Renal cortical epithelial cell (primary cell): ENCODE data around the gene GTF2IRD1. TPM values are rescaled to one million over a fixed set of nuclear protein-coding genes. Genes with fewer than 3 reads are reported as not detected.

Source experiments
- DNase-seq: peaks from one replicate; pipeline ENCODE4 v3.0.0-alpha.2; 2011; ENCODE audit warnings: low read depth
- total RNA-seq: library from RNA; depleted of rRNA; stranded (reverse); fragments of >200 nt; gene quantifications from 2 replicates; pipeline ENCODE4 v1.2.3, GENCODE V29; 2014

The GTF2IRD1 gene
- total RNA-seq, 1 donor from 2014 or later: 52.2 TPM

- peak; percentile 97 for DNase-seq
Observed at GRCh38 chr7:74587435-74588126, 133.9 kb downstream of the GTF2IRD1 start.

- no peak for DNase-seq
Observed at GRCh38 chr7:74590813-74591212, 137.1 kb downstream of the GTF2IRD1 start.

GRCh38 chr7:74598558-74598957 lies 144.9 kb downstream of the GTF2IRD1 start:
- DNase-seq: peak; percentile 33

GRCh38 chr7:74599244-74599643 lies 145.5 kb downstream of the GTF2IRD1 start:
- DNase-seq: no peak

GRCh38 chr7:74604326-74605020 lies 150.8 kb downstream of the GTF2IRD1 start:
- no peak for DNase-seq

GRCh38 chr7:74606101-74606908 lies 152.6 kb downstream of the GTF2IRD1 start:
- no peak for DNase-seq

- DNase-seq: no peak
Observed at GRCh38 chr7:74606909-74607510, 153.3 kb downstream of the GTF2IRD1 start.

GRCh38 chr7:74612015-74612829 lies 158.5 kb downstream of the GTF2IRD1 start:
- peak; percentile 90 for DNase-seq

GRCh38 chr7:74615933-74616780 lies 162.5 kb downstream of the GTF2IRD1 start:
- no peak for DNase-seq

- no peak for DNase-seq
Observed at GRCh38 chr7:74617180-74617744, 163.6 kb downstream of the GTF2IRD1 start.

GRCh38 chr7:74619235-74619860 lies 165.6 kb downstream of the GTF2IRD1 start:
- no peak for DNase-seq

- no peak for DNase-seq
Observed at GRCh38 chr7:74622228-74622749, 168.6 kb downstream of the GTF2IRD1 start.

- no peak for DNase-seq
Observed at GRCh38 chr7:74623135-74623534, 169.4 kb downstream of the GTF2IRD1 start.

- peak; percentile 62 for DNase-seq
Observed at GRCh38 chr7:74625446-74625845, 171.7 kb downstream of the GTF2IRD1 start.

- DNase-seq: peak; percentile 48
Observed at GRCh38 chr7:74627661-74628411, 174.1 kb downstream of the GTF2IRD1 start.

- DNase-seq: no peak
Observed at GRCh38 chr7:74632505-74632904, 178.8 kb downstream of the GTF2IRD1 start.

- no peak for DNase-seq
Observed at GRCh38 chr7:74633451-74633921, 179.8 kb downstream of the GTF2IRD1 start.

GRCh38 chr7:74637745-74638144 lies 184.0 kb downstream of the GTF2IRD1 start:
- DNase-seq: no peak
